Measurements from ENCODE around the gene FKBP1A.

FKBP1A gene

GRCh38 chr20:1332749-1333300 is 60.0 kb downstream of the FKBP1A start:
- DNase-seq (ENCODE audit: low spot score): peak; percentile 3

- DNase-seq (ENCODE audit: low spot score): peak; percentile 4
Observed at GRCh38 chr20:1331801-1332453, 60.9 kb downstream of the FKBP1A start.

GRCh38 chr20:1331101-1331500 is 61.8 kb downstream of the FKBP1A start:
- no peak for DNase-seq (ENCODE audit: low spot score)

- DNase-seq (ENCODE audit: low spot score): no peak
Observed at GRCh38 chr20:1330075-1330830, 62.6 kb downstream of the FKBP1A start.

GRCh38 chr20:1328680-1329330 is 64.0 kb downstream of the FKBP1A start, which contains the start of gene SDCBP2:
Gene SDCBP2, minus strand, starts transcription at chr20:1329139. Its CDS starts 8,723 bp downstream, at chr20:1320416.
- peak; percentile 14 for DNase-seq (ENCODE audit: low spot score)

GRCh38 chr20:1327827-1328679 is 64.8 kb downstream of the FKBP1A start:
- no peak for DNase-seq (ENCODE audit: low spot score)

GRCh38 chr20:1327241-1327653 is 65.6 kb downstream of the FKBP1A start:
- DNase-seq (ENCODE audit: low spot score): no peak

GRCh38 chr20:1326031-1326930 is 66.6 kb downstream of the FKBP1A start:
- DNase-seq (ENCODE audit: low spot score): no peak

- peak; percentile 99 for DNase-seq (ENCODE audit: low spot score)
Observed at GRCh38 chr20:1325173-1326030, 67.5 kb downstream of the FKBP1A start.

GRCh38 chr20:1324598-1325172 is 68.2 kb downstream of the FKBP1A start:
- DNase-seq (ENCODE audit: low spot score): no peak

- no peak for DNase-seq (ENCODE audit: low spot score)
Observed at GRCh38 chr20:1323830-1324597, 68.8 kb downstream of the FKBP1A start.

- no peak for DNase-seq (ENCODE audit: low spot score)
Observed at GRCh38 chr20:1323256-1323655, 69.6 kb downstream of the FKBP1A start.

- DNase-seq (ENCODE audit: low spot score): no peak
Observed at GRCh38 chr20:1322511-1323245, 70.2 kb downstream of the FKBP1A start.

GRCh38 chr20:1321654-1321939 is 71.3 kb downstream of the FKBP1A start:
- DNase-seq (ENCODE audit: low spot score): no peak

GRCh38 chr20:1320902-1321653 is 71.8 kb downstream of the FKBP1A start:
- DNase-seq (ENCODE audit: low spot score): no peak

- DNase-seq (ENCODE audit: low spot score): no peak
Observed at GRCh38 chr20:1320016-1320415, 72.8 kb downstream of the FKBP1A start.

GRCh38 chr20:1319462-1319861 is 73.4 kb downstream of the FKBP1A start:
- DNase-seq (ENCODE audit: low spot score): no peak

Data from D341Med (cell line).